ENCODE results near the gene NINL. TPM values are rescaled to one million over a fixed set of nuclear protein-coding genes. Genes with fewer than 3 reads are reported as not detected.
"Not testable (repeated sequence)": the region's sequence is repeated elsewhere in the genome, so short reads cannot be mapped to it uniquely, and the experiment has no call there.

The NINL gene
- total RNA-seq (2014; rRNA removed; shearing (Covaris generic)): 9.1 and 9.4 TPM in 2 replicates

- DNase-seq (ENCODE audit: low spot score): peak; percentile 39
These were observed at the start of gene NINL for GRCh38 chr20:25584905-25585704. Gene NINL (minus strand): TSS chr20:25585531. CDS start chr20:25526587, 58,944 bp downstream.

DNA sequence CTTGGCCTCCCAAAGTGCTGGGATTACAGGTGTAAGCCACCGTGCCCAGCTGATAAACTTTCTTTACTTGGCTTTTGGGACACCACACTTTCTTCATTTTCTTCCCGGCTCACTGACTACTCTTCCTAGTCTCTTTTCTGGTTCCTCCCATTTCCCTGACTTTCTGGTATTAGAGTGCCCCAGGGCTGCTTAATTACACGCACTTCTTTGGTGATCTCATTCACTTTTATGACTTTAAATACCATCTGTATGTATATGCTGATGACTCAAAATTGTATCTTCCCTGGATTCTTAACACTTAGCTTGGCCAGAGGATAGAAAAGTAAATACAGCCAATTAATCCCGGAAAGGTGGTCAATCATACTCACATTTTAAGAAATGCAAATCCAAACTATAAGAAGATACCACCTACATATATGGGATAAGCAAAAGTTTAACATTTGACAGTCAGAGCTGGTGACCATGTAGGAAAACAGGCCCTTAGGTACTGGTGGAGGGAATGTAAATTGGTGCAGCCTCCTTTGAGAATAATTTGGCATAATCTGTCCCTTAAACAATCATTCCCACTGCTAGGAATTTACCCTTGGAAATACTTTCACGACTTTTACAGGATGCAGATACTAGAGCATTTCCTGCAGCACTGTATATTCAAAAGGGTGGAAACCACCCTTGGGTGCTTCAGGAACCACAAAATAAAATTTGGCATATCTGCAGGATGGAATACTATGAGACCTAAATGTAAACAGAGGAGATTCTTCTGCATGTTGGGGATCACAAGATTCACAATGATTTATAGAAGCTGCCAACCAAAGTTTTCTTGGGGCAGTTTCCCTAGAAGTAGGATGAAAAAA lies 47.8 kb upstream of the NINL start:
- DNase-seq (ENCODE audit: low spot score): peak; percentile 37

- not testable (repeated sequence) for DNase-seq (ENCODE audit: low spot score)
These were observed 45.3 kb upstream of the NINL start for GRCh38 chr20:25630615-25631014.

DNA sequence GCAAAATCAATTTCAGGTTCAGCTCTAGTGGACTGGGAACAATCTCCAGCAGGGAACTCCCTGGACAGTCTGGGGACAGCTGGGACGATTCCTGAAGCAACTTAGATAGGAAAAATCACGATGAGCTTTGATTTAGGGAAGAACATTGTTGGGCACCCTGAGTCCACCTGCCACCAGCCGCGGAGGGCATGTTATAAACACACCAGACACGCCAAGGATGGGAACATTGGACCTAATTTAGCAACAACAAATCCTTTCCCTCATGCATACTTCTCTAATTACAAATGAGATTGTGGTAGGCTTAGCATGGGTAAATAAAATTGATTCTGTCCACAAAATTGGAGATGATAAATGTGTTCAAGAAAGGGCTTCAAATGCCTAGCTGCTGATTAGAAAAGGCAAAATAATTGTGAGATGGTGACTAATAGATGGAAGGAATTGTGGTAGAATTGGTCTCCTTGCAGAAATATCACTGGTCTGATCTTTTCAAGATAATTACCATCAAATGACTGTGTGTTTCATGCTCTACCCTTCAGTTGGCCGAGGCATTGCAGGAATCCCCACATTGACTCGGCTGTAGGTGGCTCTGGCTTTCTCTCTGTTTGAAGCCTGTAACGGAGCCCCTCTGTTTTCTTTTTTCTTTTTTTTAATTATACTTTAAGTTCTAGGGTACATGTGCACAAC lies 44.6 kb upstream of the NINL start:
- DNase-seq (ENCODE audit: low spot score): no peak

- no peak for DNase-seq (ENCODE audit: low spot score)
These were observed 41.4 kb upstream of the NINL start for GRCh38 chr20:25626779-25627178.

DNA sequence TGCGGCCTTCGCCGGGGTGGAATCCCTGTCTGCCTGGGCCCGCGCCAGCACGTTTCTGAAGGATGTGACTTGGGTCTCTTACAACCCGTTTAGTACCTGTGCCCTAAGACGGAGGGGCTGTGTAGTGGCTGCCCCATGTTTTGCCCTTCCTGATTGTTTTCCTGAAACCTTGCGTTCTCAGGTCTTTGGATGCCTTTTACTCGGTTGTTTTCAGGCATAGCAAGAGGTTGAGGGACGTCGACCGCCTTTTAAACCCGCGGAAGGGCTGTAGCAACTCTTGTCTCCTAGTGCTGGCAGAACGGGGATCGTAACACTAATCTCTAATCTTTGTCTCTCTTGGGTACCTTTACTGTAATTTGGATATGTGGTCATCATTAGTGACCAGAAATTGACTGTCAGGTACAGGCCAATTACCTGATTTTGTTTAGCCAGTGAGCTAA lies 39.2 kb upstream of the NINL start:
- DNase-seq (ENCODE audit: low spot score): no peak

- DNase-seq (ENCODE audit: low spot score): peak; percentile 97
These were observed 38.6 kb upstream of the NINL start, which contains the start of gene NANP for GRCh38 chr20:25623736-25624499. Gene NANP (minus strand): TSS chr20:25624014. CDS start chr20:25623948, 66 bp downstream.

- no peak for DNase-seq (ENCODE audit: low spot score)
These were observed 37.9 kb upstream of the NINL start for GRCh38 chr20:25623225-25623735.

DNA sequence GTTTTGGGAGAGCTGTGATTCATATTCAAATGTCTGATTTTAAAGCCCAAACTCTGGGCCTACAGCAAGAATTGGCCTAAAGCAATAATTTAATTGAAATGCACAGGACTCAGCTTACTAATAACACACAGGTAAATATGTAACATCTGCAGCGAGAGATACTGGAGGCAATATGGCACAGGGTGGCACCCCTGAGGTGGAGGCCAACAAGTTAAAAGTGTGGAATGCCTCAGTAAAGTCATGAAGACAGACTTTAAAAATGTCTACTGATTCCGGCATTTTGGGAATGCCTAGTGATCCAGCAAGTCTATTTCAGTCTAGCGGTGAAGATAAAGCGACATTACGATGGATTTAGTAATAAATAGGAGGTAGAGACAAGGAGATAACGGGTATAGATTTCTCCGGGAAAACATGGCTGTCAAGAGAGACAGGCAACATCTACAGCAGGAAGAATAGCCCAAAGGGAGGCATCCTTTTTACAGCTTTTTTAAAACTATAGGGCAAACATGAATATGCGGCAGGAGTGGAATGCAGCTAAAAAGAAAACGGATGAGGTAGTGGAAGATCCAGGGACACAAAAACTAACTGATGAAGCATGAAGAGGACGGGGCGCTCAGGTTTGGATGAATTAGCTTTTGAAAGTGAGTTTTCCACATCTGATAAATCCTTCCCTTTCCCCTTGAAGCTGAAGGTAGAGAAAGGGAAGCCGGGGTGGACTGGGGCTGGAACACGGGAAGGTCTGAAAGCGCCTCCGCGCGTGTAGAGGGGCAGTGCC lies 37.3 kb upstream of the NINL start:
- peak; percentile 23 for DNase-seq (ENCODE audit: low spot score)

DNA sequence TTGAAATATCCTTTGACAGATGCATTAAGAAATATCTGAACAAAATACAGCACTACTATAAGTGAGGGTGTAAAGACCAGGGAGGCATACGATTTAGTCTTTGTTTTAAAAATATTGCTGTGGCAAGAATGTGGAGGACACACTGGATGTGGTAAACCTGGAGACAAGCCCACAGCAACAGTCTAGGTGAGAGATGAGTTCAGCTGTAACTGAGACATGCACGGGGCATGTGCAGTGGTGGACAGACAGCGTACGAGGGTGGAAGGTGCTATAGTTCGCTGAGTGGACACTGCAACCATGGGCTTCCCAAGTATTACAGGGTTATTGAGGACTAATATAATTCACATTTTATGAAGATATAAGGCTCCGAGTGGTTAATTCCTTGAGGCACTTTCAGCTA lies 36.7 kb upstream of the NINL start:
- DNase-seq (ENCODE audit: low spot score): no peak

- no peak for DNase-seq (ENCODE audit: low spot score)
These were observed 34.2 kb upstream of the NINL start for GRCh38 chr20:25619514-25619913.

DNA sequence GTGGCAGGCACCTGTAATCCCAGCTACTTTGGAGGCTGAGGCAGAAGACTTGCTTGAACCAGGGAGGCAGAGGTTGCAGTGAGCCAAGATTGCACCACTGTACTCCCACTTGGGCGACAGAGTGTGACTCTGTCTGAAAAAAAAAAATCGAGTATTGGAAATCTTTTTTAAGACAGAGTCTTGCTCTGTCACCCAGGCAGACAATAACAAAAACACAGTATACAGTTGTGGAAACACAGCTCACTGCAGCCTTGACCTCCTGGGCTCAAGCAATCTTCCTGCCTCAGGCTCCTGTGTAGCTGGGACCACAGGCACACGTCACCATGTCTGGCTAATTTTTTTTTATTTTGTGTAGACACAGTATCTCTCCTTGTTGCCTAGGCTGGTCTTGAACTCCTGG lies 23.4 kb upstream of the NINL start:
- no peak for DNase-seq (ENCODE audit: low spot score)

GRCh38 chr20:25606094-25606695 lies 20.9 kb upstream of the NINL start:
- DNase-seq (ENCODE audit: low spot score): no peak

DNA sequence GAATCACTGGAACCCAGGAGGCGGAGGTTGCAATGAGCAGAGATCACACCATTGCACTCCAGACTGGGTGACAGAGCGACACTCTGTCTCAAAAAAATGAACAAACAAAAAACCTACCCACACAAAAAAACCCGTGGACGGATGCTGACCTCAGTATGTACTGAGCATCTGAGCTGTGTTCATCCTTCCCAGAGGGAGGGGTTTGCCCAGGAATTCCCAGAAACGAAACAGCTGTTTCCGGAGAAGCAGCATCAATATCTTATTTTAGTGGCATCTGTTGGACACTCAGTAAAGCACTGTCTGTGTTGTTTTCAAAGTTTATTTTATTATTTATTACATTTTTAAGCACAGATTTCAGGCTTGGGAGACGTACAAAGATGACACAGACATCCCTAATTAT lies 19.8 kb upstream of the NINL start:
- no peak for DNase-seq (ENCODE audit: low spot score)

DNA sequence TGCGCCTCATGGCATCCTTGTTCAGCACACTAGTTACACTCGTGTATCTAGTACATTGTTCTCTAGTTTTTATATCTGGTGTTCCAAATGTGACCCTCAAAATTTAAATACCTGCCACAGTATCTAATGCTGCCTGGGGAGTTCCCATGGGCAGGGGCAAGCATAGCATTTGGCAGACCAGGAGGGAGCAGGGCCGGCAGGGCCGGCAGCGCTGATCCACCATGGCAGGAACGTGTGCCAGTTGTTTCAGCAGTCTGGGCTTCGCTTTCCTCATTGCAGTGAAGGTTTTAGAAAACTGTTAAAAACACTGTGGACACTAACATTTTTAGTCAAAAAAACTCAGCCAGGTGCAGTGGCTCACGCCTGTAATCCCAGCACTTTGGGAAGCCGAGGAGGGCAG lies 19.3 kb upstream of the NINL start:
- no peak for DNase-seq (ENCODE audit: low spot score)

GRCh38 chr20:25602914-25603309 lies 17.6 kb upstream of the NINL start:
- DNase-seq (ENCODE audit: low spot score): not testable (repeated sequence)

DNA sequence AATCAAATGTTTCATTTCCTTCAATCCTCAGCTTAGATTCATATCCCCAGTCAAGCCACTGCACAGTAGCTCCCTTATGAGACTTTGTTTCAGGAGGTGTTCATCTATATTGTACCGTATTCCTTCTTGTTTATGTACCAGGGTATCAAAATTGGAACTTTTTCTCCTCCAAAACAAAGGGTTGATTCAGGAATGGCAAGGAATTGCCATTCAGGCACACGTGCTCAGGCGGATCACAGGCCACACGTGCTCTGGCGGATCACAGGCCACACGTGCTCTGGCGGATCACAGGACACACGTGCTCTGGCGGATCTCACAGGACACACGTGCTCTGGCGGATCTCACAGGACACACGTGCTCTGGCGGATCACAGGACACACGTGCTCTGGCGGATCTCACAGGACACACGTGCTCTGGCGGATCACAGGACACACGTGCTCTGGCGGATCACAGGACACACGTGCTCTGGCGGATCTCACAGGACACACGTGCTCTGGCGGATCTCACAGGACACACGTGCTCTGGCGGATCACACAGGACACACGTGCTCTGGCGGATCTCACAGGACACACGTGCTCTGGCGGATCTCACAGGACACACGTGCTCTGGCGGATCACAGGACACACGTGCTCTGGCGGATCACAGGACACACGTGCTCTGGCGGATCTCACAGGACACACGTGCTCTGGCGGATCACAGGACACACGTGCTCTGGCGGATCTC lies 17.0 kb upstream of the NINL start:
- not testable (repeated sequence) for DNase-seq (ENCODE audit: low spot score)

GRCh38 chr20:25601659-25602058 lies 16.3 kb upstream of the NINL start:
- DNase-seq (ENCODE audit: low spot score): no peak

DNA sequence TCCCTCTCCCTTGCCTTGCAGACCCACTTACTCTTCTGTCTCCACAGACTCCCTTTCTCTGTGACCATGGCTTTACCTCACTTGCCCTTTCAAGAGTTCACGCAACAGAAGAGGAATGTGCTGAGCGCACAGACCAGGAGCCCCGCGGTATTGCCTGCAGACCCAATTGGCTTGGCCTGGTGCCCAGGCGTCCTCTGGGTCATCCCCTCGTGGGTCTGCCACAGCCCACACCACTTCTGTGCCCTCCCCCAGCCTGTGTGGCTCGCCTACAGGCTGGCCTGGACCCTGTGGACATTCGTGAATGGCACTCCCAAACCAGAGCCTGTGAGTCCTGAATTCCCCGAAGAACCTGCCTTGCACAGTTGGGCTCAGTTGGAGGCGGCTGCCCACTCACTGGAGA lies 15.3 kb upstream of the NINL start:
- DNase-seq (ENCODE audit: low spot score): no peak

Data from A172 (cell line).